ENCODE results near the gene FANCM.

- TF ChIP-seq POLR2AphosphoS5 (IDR thresholded peaks at IDR 0.05; ENCODE audit: low read depth) (no peak), CTCF (conservative IDR thresholded peaks at IDR 0.05; ENCODE audit: low read depth in 2 of 2) (no peak), EZH2 (IDR thresholded peaks at IDR 0.05; ENCODE audit: low read depth, unreplicated experiment) (no peak), NANOG (IDR thresholded peaks at IDR 0.05; ENCODE audit: borderline replicate concordance) (no peak), CREB1 (CRISPR knock-in tag; IDR thresholded peaks at IDR 0.05; ENCODE audit: low read depth) (no peak), REST (IDR thresholded peaks at IDR 0.05; ENCODE audit: unreplicated experiment) (no peak)
These were observed 107.0 kb downstream of the FANCM start for GRCh38 chr14:45242706-45243105.

Data from GM23338 (cell line).